Measurements from ENCODE around the gene MEOX2. TPM values are rescaled to one million over a fixed set of nuclear protein-coding genes. Genes with fewer than 3 reads are reported as not detected.

Gene MEOX2
- total RNA-seq, 1 donor from 2014 or later = 3.0 TPM

- Mint-ChIP-seq H3K36me3 (no peaks in the 10 kb centered on the region), H3K27me3 (no peaks in the 10 kb centered on the region), H3K4me3 (no peak overlapping the region), H3K9me3 (no peaks in the 10 kb centered on the region), H3K4me1 (ENCODE audit: unreplicated experiment) (no peaks in the 10 kb centered on the region), H3K27ac (no peak overlapping the region)
- DNase-seq (ENCODE audit: extremely low spot score, unreplicated experiment) = no peak
- TF ChIP-seq, protein P1, sequence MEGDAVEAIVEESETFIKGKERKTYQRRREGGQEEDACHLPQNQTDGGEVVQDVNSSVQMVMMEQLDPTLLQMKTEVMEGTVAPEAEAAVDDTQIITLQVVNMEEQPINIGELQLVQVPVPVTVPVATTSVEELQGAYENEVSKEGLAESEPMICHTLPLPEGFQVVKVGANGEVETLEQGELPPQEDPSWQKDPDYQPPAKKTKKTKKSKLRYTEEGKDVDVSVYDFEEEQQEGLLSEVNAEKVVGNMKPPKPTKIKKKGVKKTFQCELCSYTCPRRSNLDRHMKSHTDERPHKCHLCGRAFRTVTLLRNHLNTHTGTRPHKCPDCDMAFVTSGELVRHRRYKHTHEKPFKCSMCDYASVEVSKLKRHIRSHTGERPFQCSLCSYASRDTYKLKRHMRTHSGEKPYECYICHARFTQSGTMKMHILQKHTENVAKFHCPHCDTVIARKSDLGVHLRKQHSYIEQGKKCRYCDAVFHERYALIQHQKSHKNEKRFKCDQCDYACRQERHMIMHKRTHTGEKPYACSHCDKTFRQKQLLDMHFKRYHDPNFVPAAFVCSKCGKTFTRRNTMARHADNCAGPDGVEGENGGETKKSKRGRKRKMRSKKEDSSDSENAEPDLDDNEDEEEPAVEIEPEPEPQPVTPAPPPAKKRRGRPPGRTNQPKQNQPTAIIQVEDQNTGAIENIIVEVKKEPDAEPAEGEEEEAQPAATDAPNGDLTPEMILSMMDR (conservative IDR thresholded peaks at IDR 0.05) = no peak
Measured at GRCh38 chr7:15594461-15594860, 92.0 kb downstream of the MEOX2 start.

- no peak overlapping the region for H3K4me3 Mint-ChIP-seq
Measured at GRCh38 chr7:15593382-15593781, 93.1 kb downstream of the MEOX2 start.

DNA sequence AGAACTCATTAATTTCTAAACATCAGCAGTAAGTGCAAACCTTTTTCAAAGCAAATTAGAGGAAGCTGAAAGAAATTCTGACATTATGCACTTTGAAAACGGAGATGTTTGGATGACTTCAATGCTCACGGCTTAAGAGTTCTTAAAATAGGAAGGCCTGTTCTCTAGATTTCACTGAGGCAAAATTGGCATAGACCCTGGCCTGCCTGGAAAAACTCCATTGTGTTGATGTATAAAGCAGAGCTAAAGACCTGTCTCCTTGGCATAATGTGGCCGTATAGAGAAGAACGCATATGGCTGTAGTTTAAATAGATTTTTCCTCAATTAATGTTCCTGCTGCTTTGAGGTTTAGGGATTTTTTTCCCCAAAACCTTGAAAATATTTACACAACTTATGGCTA, 100.2 kb downstream of the MEOX2 start:
- no peak for DNase-seq (ENCODE audit: extremely low spot score, unreplicated experiment)
- Mint-ChIP-seq H3K27me3 (no peaks in the 10 kb centered on the region), H3K9me3 (no peaks in the 10 kb centered on the region), H3K36me3 (no peaks in the 10 kb centered on the region), H3K27ac (no peak overlapping the region), H3K4me3 (no peak overlapping the region), H3K4me1 (ENCODE audit: unreplicated experiment) (no peaks in the 10 kb centered on the region)
- TF ChIP-seq, protein P1 (conservative IDR thresholded peaks at IDR 0.05) = no peak

More at GRCh38 chr7:15593382-15593781, 93.1 kb downstream of the MEOX2 start:
- TF ChIP-seq, protein P1 (conservative IDR thresholded peaks at IDR 0.05) = no peak
- H3K4me1 Mint-ChIP-seq (ENCODE audit: unreplicated experiment) = no peaks in the 10 kb centered on the region
- H3K27ac Mint-ChIP-seq = no peak overlapping the region
- DNase-seq (ENCODE audit: extremely low spot score, unreplicated experiment) = no peak
- no peaks in the 10 kb centered on the region for H3K27me3 Mint-ChIP-seq
- no peaks in the 10 kb centered on the region for H3K36me3 Mint-ChIP-seq
- no peaks in the 10 kb centered on the region for H3K9me3 Mint-ChIP-seq

- Mint-ChIP-seq H3K4me3 (no peak overlapping the region), H3K27me3 (no peaks in the 10 kb centered on the region), H3K27ac (no peak overlapping the region), H3K9me3 (no peaks in the 10 kb centered on the region), H3K4me1 (ENCODE audit: unreplicated experiment) (no peaks in the 10 kb centered on the region), H3K36me3 (no peaks in the 10 kb centered on the region)
- TF ChIP-seq, protein P1 (conservative IDR thresholded peaks at IDR 0.05) = no peak
- DNase-seq (ENCODE audit: extremely low spot score, unreplicated experiment) = no peak
Measured at GRCh38 chr7:15584575-15584974, 101.9 kb downstream of the MEOX2 start.

DNA sequence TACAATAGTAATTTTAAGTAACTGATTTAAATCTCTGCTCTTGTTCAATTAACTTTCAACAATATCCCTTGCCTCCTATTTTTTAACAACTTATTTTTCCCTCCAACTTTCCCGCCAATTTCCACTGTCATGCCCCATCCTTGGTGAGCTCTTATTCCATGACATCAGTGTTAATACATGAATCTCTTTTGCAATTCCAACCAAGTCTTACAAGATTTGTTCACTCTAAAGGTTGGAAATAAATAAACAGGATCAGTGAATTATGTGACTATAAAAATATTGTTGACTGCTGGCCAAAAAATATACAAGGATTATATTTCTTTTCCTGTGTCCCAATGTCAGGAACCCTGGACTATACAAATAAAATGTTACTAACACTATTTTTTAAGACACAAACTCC, 103.7 kb downstream of the MEOX2 start:
- H3K4me3 Mint-ChIP-seq = no peak overlapping the region
- peaks cover 7% of the 10 kb centered on the region for H3K9me3 Mint-ChIP-seq
- peaks cover 6% of the 10 kb centered on the region for H3K4me1 Mint-ChIP-seq (ENCODE audit: unreplicated experiment)
- no peak overlapping the region for H3K27ac Mint-ChIP-seq
- H3K36me3 Mint-ChIP-seq = no peaks in the 10 kb centered on the region
- no peaks in the 10 kb centered on the region for H3K27me3 Mint-ChIP-seq
- TF ChIP-seq, protein P1 (conservative IDR thresholded peaks at IDR 0.05) = no peak
- DNase-seq (ENCODE audit: extremely low spot score, unreplicated experiment) = no peak
